Lower lobe of right lung (tissue), 2 donors: ENCODE results near the gene NCOA3. TPM values are rescaled to one million over a fixed set of nuclear protein-coding genes. Genes with fewer than 3 reads are reported as not detected.
"Not testable (repeated sequence)": the region's sequence is repeated elsewhere in the genome, so short reads cannot be mapped to it uniquely, and the experiment has no call there.

Experiments used
- ATAC-seq, 2 donors: fragments of 200-7000 bp; cut with Tn5 transposase; one replicate each; pipeline ENCODE4 v1.9.1; 2020 to 2022; ENCODE audit warnings: mild to moderate bottlenecking in 2 of 2, moderate library complexity in 2 of 2
- DNase-seq: peaks from one replicate; pipeline ENCODE4 v3.0.0-alpha.2; 2020
- H3K27ac ChIP-seq: fragments of 200-600 bp; one replicate; pipeline ENCODE4 v1.8.0; 2022
- H3K27me3 ChIP-seq: fragments of 200-600 bp; one replicate; pipeline ENCODE4 v1.8.0; 2022; ENCODE audit warnings: low read depth
- H3K36me3 ChIP-seq: fragments of 200-600 bp; one replicate; pipeline ENCODE4 v1.8.0; 2022; ENCODE audit warnings: mild to moderate bottlenecking
- H3K4me1 ChIP-seq: fragments of 200-600 bp; one replicate; pipeline ENCODE4 v1.8.0; 2022
- H3K4me3 ChIP-seq: fragments of 200-600 bp; one replicate; pipeline ENCODE4 v1.8.0; 2022; ENCODE audit warnings: mild to moderate bottlenecking
- H3K9me3 ChIP-seq: fragments of 200-600 bp; one replicate; pipeline ENCODE4 v1.8.0; 2022
- CTCF ChIP-seq: fragments of 200-600 bp; IDR thresholded peaks from one replicate; pipeline ENCODE4 v1.8.0; 2022; ENCODE audit warnings: antibody characterized with exemption, mild to moderate bottlenecking
- intact Hi-C: fragments of 100-400 bp; cut with DNase I; formaldehyde crosslinking; loops from one replicate; pipeline ENCODE4 v1.11.0; 2022
- total RNA-seq: library from RNA; stranded (reverse); fragmentation: NEBNext Ultra II Directional; extraction: Animal tissue kit (Norgen Biotek cat#: 25700); gene quantifications from one replicate; pipeline ENCODE4 v1.2.1, GENCODE V29; 2021
- donor health status: DM: no; HTN: yes; CAD: no; lungs with severe emphysema.

Gene NCOA3
- total RNA-seq, 1 donor from 2014 or later: 42.1 TPM

- peak; percentile 82 to 89 for ATAC-seq
- no peak for TF ChIP-seq CTCF
- Histone ChIP-seq H3K4me3 (no peak overlapping the region), H3K36me3 (no peaks in the 10 kb centered on the region), H3K27ac (peak overlapping the region; percentile 34), H3K4me1 (peaks cover 12% of the 10 kb centered on the region), H3K27me3 (no peaks in the 10 kb centered on the region), H3K9me3 (no peaks in the 10 kb centered on the region)
- DNase-seq: no peak
- intact Hi-C loops: no loop called here
These were observed 46.3 kb upstream of the NCOA3 start for GRCh38 chr20:47455133-47456040.

- no peak for ATAC-seq
- Histone ChIP-seq H3K4me3 (no peak overlapping the region), H3K27me3 (no peaks in the 10 kb centered on the region), H3K27ac (peak overlapping the region; percentile 34), H3K36me3 (no peaks in the 10 kb centered on the region), H3K9me3 (no peaks in the 10 kb centered on the region), H3K4me1 (peaks cover 12% of the 10 kb centered on the region)
- no peak for DNase-seq
- no peak for TF ChIP-seq CTCF
- intact Hi-C loops: no loop called here
These were observed 45.6 kb upstream of the NCOA3 start for GRCh38 chr20:47456041-47456537.

GRCh38 chr20:47456952-47457724, 44.5 kb upstream of the NCOA3 start:
- Histone ChIP-seq H3K4me1 (peaks cover 12% of the 10 kb centered on the region), H3K4me3 (no peak overlapping the region), H3K27me3 (no peaks in the 10 kb centered on the region), H3K9me3 (no peaks in the 10 kb centered on the region), H3K27ac (no peak overlapping the region), H3K36me3 (no peaks in the 10 kb centered on the region)
- no peak for DNase-seq
- no peak for ATAC-seq
- intact Hi-C loops: no loop called here
- no peak for TF ChIP-seq CTCF

- intact Hi-C loops, H3K9me3 ChIP-seq, H3K4me3 ChIP-seq, DNase-seq, H3K27me3 ChIP-seq, H3K36me3 ChIP-seq, ATAC-seq, H3K27ac ChIP-seq: not testable (repeated sequence)
- peaks cover 16% of the 10 kb centered on the region for H3K4me1 ChIP-seq
These were observed 43.2 kb upstream of the NCOA3 start for GRCh38 chr20:47458280-47459050.

GRCh38 chr20:47459344-47460073, 42.2 kb upstream of the NCOA3 start:
- Histone ChIP-seq H3K27me3 (no peaks in the 10 kb centered on the region), H3K36me3 (no peaks in the 10 kb centered on the region), H3K27ac (no peak overlapping the region), H3K4me1 (peaks cover 22% of the 10 kb centered on the region), H3K9me3 (no peaks in the 10 kb centered on the region), H3K4me3 (no peak overlapping the region)
- ATAC-seq: no peak
- DNase-seq: no peak
- intact Hi-C loops: no loop called here
- no peak for TF ChIP-seq CTCF

- ATAC-seq, intact Hi-C loops, DNase-seq, H3K27me3 ChIP-seq, H3K27ac ChIP-seq, H3K36me3 ChIP-seq, H3K4me3 ChIP-seq, H3K9me3 ChIP-seq: not testable (repeated sequence)
- peaks cover 27% of the 10 kb centered on the region for H3K4me1 ChIP-seq
These were observed 41.0 kb upstream of the NCOA3 start for GRCh38 chr20:47460761-47461112.
